Skeletal muscle tissue (tissue), 4 donors: ENCODE data around the gene FAM222A. TPM values are rescaled to one million over a fixed set of nuclear protein-coding genes. Genes with fewer than 3 reads are reported as not detected.

Experiments
- H3K27ac ChIP-seq: one replicate; pipeline ENCODE4 v1.7.0; 2013; ENCODE audit warnings: mild to moderate bottlenecking, low read depth, low read length, inconsistent platforms
- H3K27me3 ChIP-seq, 3 donors: one replicate each; pipeline ENCODE4 v1.7.0; 2013; ENCODE audit warnings: low read length in 3 of 3; ENCODE audit not compliant: control insufficient read depth in 3 of 3, insufficient read depth in 3 of 3
- H3K36me3 ChIP-seq, 3 donors: one replicate each; pipeline ENCODE4 v1.7.0; 2013; ENCODE audit warnings: low read length in 3 of 3; ENCODE audit not compliant: control insufficient read depth in 3 of 3, insufficient read depth in 3 of 3
- H3K4me1 ChIP-seq, 3 donors: one replicate each; pipeline ENCODE4 v1.7.0; 2013; ENCODE audit warnings: low read length in 3 of 3, mild to moderate bottlenecking in 3 of 3; ENCODE audit not compliant: control insufficient read depth in 3 of 3, insufficient read depth in 3 of 3
- H3K4me3 ChIP-seq, 3 donors: one replicate each; pipeline ENCODE4 v1.7.0; 2013; ENCODE audit warnings: low read length in 3 of 3
- H3K9ac ChIP-seq, 3 donors: one replicate each; pipeline ENCODE4 v1.7.0; 2013; ENCODE audit warnings: low read length in 3 of 3, mild to moderate bottlenecking in 3 of 3, moderate library complexity in 2 of 3, low read depth in 1 of 3
- H3K9me3 ChIP-seq, 3 donors: one replicate each; pipeline ENCODE4 v1.7.0; 2013; ENCODE audit warnings: low read length in 3 of 3; ENCODE audit not compliant: control insufficient read depth in 3 of 3
- total RNA-seq: library from RNA; depleted of rRNA; stranded (reverse); fragments of >200 nt; gene quantifications from one replicate; pipeline ENCODE4 v1.2.3, GENCODE V29; 2014
- donor health status: Osteomylitis.

Gene FAM222A
- total RNA-seq, 1 donor from 2014 or later, result 1.0 TPM

DNA sequence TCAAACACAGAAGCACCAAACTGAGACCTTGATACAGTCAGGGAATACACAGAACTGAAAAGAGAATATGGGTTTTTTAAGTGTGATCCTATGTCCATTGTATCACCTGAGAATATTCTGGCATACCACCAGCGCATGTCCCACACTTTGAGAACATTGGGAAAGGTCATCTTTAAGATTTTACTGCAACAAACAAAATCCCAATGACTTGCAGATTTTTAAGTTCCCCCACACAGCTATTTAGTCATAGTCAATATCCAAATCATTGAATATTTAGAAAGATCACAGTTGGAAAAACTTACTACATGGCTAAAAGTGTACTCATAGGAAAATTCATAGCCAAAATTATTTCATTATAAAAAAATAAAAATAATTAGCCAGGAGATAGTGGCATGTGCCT lies 65.1 kb downstream of the FAM222A start:
- Histone ChIP-seq H3K27me3 (peaks cover 0 to under 1% (median 0%) of the 10 kb centered on the region in 3 donors), H3K4me1 (peaks cover 0 to 2% (median 2%) of the 10 kb centered on the region in 3 donors), H3K9ac (no peak overlapping the region), H3K9me3 (no peaks in the 10 kb centered on the region), H3K36me3 (no peaks in the 10 kb centered on the region), H3K4me3 (no peak overlapping the region), H3K27ac (no peak overlapping the region)

DNA sequence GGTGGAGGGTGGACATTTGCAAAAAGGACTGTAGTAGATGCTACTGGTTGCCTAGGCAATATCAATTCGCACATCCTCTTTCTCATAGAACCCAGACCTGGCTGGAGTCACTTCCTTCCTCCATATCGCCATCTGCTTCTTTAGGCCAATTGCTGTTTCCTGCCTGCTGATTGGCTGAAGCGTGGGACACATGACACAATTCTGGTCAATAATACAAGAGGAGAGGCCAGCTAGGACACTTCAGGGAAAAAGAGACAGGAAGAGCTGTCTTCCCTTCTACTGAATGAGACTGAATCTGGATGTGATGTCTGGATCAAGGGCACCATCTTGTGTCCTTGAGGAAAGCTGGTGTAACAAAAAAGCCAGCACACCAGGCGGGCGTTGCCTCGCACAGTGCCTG lies 65.8 kb downstream of the FAM222A start:
- H3K9ac ChIP-seq, result no peak overlapping the region
- no peak overlapping the region for H3K4me3 ChIP-seq
- H3K9me3 ChIP-seq, result no peaks in the 10 kb centered on the region
- H3K4me1 ChIP-seq, result no peaks in the 10 kb centered on the region
- H3K36me3 ChIP-seq, result no peaks in the 10 kb centered on the region
- H3K27me3 ChIP-seq, result peaks cover 0 to 3% (median 3%) of the 10 kb centered on the region in 3 donors
- H3K27ac ChIP-seq, result no peak overlapping the region

DNA sequence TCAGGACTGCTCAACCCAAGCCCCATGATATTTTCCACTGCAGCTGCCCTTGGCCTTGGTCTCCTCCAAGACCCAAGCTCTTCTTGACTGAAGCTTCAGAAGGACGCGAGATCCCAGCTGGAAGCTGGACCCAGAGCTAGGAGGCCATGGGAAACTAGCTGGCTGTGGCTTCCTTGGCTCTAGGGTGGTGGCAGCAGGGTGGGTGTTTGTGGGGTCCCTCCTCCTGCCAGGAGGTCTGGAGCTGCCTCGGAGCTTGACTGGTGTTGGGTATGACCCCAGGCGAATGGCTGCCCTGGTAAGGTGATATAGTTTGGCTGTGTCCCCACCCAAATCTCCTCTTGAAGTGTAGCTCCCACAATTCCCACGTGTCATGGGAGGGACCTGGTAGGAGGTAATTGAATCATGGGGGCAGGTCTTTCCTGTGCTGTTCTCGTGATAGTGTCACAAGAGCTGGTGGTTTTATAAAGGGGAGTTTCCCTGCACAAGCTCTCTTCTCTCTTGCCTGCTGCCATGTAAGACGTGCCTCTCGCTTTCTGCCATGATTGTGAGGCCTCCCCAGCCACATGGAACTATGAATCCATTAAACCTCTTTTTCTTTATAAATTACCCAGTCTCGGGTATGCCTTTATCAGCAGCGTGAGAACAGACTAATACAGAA lies 68.2 kb downstream of the FAM222A start:
- Histone ChIP-seq H3K36me3 (no peaks in the 10 kb centered on the region), H3K27ac (no peak overlapping the region), H3K27me3 (peaks cover 0 to 3% (median 3%) of the 10 kb centered on the region in 3 donors), H3K4me3 (no peak overlapping the region), H3K4me1 (no peaks in the 10 kb centered on the region), H3K9ac (no peak overlapping the region), H3K9me3 (no peaks in the 10 kb centered on the region)

DNA sequence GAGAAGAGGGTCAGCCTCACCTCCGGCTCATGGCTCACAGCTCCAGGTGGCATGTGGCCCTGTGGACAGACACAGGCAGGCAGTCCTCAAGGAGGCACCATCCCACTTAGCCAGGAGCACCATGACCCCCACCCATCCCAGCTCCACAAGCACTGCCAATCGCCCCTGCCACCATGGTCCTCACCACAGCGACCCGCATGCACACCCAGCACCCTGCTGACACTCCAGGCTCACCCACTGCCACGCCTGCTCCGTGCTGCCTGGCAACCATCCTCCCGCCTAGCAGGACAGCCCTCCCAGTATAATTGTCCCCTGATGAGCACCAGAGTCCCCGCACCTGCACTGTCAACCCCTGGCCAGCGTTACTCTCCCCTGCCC lies 68.7 kb downstream of the FAM222A start:
- Histone ChIP-seq H3K9ac (no peak overlapping the region), H3K27me3 (peaks cover 0 to 3% (median 3%) of the 10 kb centered on the region in 3 donors), H3K36me3 (no peaks in the 10 kb centered on the region), H3K4me3 (no peak overlapping the region), H3K4me1 (no peaks in the 10 kb centered on the region), H3K9me3 (no peaks in the 10 kb centered on the region), H3K27ac (no peak overlapping the region)

DNA sequence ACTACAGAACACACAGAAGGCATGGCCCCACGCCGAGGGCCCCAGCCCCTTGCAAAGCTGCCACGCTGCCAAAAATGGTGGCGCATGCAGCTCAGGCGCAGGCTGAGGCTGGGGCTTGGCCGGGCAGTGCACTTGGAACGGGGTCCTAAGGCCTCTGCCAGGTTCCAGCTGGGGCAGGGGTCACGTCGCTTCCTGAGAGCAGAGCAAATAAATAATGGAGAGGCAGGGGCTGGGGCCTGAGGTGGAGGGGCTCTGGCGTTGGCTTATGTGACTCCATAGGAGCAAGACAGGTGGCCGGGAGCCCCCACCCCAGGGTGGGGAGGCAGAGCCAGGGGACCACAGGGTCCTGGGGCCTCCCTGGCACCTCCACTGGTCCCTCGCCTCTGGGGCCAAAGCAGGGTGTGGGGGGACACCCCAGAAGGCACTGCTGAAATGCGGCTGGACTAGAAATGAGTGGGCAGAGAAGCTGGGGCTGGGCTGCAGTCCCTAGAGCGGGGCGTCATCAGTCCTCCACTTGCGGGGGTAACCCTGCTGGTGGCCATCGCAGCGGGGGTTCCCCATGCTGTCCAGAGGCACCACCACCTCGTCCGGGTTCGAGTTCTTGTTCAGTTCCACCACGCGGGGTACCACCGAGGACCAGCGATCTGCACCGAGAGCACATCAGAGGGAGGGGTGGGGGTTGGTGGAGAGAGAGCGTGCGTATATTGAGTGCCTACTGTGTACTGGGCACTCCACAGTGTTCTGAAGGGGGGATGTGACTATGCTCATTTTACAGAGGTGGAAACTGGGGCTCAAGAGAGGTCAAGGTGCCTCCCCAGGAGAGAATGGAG lies 69.7 kb downstream of the FAM222A start:
- Histone ChIP-seq H3K27ac (no peak overlapping the region), H3K9me3 (no peaks in the 10 kb centered on the region), H3K9ac (no peak overlapping the region), H3K36me3 (peaks cover 0 to under 1% (median 0%) of the 10 kb centered on the region in 3 donors), H3K4me1 (no peaks in the 10 kb centered on the region), H3K27me3 (peaks cover 0 to 3% (median 3%) of the 10 kb centered on the region in 3 donors), H3K4me3 (no peak overlapping the region)

DNA sequence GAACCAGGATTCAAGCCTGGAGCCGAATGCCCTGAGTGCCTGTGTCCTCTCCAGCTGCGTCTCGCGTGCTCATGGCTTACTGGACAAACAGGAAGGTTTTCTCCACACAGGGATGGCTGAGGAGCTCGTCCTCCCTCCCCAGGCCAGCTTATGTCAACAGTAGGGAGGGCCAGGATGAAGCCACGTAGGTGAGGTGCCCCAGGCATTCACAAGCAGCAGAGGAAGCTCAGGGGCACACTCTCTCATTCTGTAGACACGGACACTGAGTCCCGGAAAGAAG lies 70.3 kb downstream of the FAM222A start:
- Histone ChIP-seq H3K27me3 (peaks cover 0 to 3% (median 3%) of the 10 kb centered on the region in 3 donors), H3K4me3 (no peak overlapping the region), H3K4me1 (no peaks in the 10 kb centered on the region), H3K9ac (no peak overlapping the region), H3K36me3 (peaks cover 0 to 2% (median 0%) of the 10 kb centered on the region in 3 donors), H3K27ac (no peak overlapping the region), H3K9me3 (no peaks in the 10 kb centered on the region)

GRCh38 chr12:109785854-109786253 lies 72.2 kb downstream of the FAM222A start:
- Histone ChIP-seq H3K9me3 (no peaks in the 10 kb centered on the region), H3K27me3 (peaks cover 0 to 3% (median 3%) of the 10 kb centered on the region in 3 donors), H3K4me1 (no peaks in the 10 kb centered on the region)

GRCh38 chr12:109786799-109787198 lies 73.2 kb downstream of the FAM222A start:
- Histone ChIP-seq H3K9ac (no peak overlapping the region), H3K27me3 (peaks cover 0 to 3% (median 3%) of the 10 kb centered on the region in 3 donors), H3K36me3 (peaks cover 0 to 2% (median 0%) of the 10 kb centered on the region in 3 donors), H3K4me1 (no peaks in the 10 kb centered on the region), H3K9me3 (no peaks in the 10 kb centered on the region), H3K4me3 (no peak overlapping the region), H3K27ac (no peak overlapping the region)

More at GRCh38 chr12:109785854-109786253, 72.2 kb downstream of the FAM222A start:
- Histone ChIP-seq H3K9ac (no peak overlapping the region), H3K27ac (no peak overlapping the region), H3K4me3 (no peak overlapping the region), H3K36me3 (peaks cover 0 to 2% (median 0%) of the 10 kb centered on the region in 3 donors)

- H3K4me1 ChIP-seq, result no peaks in the 10 kb centered on the region
Measured at GRCh38 chr12:109789526-109790048, 76.0 kb downstream of the FAM222A start.

DNA sequence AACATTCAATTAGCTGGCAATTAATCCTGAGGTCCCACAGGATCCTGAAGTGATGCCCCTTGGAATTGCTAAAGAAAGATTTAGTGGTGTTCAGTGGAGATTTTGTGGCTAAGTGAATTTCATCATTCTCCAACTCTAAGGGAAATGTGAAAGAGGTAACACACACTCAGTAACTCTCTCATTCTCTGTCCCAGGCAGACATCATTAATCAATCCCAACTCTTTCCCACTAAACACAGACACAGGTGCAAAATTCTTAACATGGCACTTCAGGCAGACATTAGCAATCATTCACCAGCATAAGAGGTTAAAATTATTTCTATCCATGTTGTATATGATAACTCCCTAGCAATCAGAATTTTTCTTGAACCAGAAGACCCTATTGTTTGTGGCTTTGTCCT lies 79.4 kb downstream of the FAM222A start:
- Histone ChIP-seq H3K27me3 (peaks cover 0 to 3% (median 0%) of the 10 kb centered on the region in 3 donors), H3K9me3 (no peaks in the 10 kb centered on the region), H3K36me3 (peaks cover 0 to 2% (median 0%) of the 10 kb centered on the region in 3 donors), H3K4me3 (no peak overlapping the region), H3K4me1 (no peaks in the 10 kb centered on the region), H3K9ac (no peak overlapping the region), H3K27ac (no peak overlapping the region)

More at GRCh38 chr12:109789526-109790048, 76.0 kb downstream of the FAM222A start:
- Histone ChIP-seq H3K9me3 (no peaks in the 10 kb centered on the region), H3K4me3 (no peak overlapping the region), H3K36me3 (peaks cover 0 to 2% (median 0%) of the 10 kb centered on the region in 3 donors), H3K9ac (no peak overlapping the region), H3K27ac (no peak overlapping the region), H3K27me3 (peaks cover 0 to 3% (median 0%) of the 10 kb centered on the region in 3 donors)
